NCI-H187 treated with DMSO at 0.1 percent for 48 hours (cell line): ENCODE measurements around the gene IL34.
"Not testable (repeated sequence)": the region's sequence is repeated elsewhere in the genome, so short reads cannot be mapped to it uniquely, and the experiment has no call there.

ENCODE experiments used
- DNase-seq: peaks from one replicate; lab custom pipeline; 2025; lab: John Stamatoyannopoulos, UW

IL34 gene

GRCh38 chr16:70632273-70632672, 14.1 kb upstream of the IL34 start:
- no peak for DNase-seq

- DNase-seq, result not testable (repeated sequence)
Observed at GRCh38 chr16:70633617-70634016, 12.7 kb upstream of the IL34 start.

GRCh38 chr16:70634861-70635260, 11.5 kb upstream of the IL34 start:
- no peak for DNase-seq

- DNase-seq, result no peak
Observed at GRCh38 chr16:70635336-70636016, 10.9 kb upstream of the IL34 start.

- no peak for DNase-seq
Observed at GRCh38 chr16:70638814-70639792, 7.3 kb upstream of the IL34 start.

GRCh38 chr16:70642633-70643032, 3.7 kb upstream of the IL34 start:
- DNase-seq, result no peak

- not testable (repeated sequence) for DNase-seq
Observed at GRCh38 chr16:70643264-70643663, 3.1 kb upstream of the IL34 start.

GRCh38 chr16:70644763-70645597, 1.4 kb upstream of the IL34 start:
- DNase-seq, result no peak

- DNase-seq, result no peak
Observed at GRCh38 chr16:70647441-70648359, 1.3 kb downstream of the IL34 start.

GRCh38 chr16:70648606-70649005, 2.2 kb downstream of the IL34 start:
- no peak for DNase-seq

- DNase-seq, result no peak
Observed at GRCh38 chr16:70649300-70649699, 2.9 kb downstream of the IL34 start.

DNA sequence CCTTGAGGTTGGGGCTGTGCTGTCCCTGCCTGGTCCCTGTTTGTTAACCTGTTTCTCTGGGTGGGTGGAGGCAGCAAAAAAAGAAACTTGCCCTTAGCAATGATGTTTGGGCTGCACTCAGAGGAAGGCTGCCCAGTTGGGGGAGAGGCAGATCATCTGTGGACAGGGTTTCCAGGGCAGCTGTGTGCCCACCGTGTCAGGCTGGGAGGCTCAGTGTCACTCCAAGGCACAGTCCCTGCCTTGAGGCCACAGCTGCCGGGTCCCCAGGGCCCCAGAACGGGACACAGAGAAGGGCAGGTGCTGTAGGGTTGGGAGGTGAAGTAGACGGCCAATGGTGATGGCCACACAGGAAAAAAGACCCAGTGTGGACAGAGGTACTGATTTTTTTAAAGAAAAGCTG, 3.9 kb downstream of the IL34 start:
- no peak for DNase-seq

DNA sequence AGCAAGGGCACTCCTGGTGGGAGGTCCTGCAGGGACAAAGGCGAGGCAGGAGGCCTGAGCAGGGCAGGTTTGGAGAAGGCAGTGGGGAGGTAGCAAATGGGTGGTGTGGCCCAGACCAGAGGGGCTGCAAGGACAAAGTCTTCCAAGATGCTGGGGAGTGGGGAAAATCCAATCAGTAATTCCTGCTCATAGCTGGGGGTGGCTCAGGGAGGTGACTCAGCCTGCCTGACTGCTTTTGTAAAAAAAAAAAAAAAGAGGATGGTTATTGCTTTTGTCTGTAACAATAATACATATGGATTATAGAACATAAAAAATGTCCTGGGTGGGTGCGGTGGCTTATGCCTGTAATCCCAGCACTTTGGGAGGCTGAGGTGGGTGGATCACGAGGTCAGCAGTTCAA, 5.2 kb downstream of the IL34 start:
- no peak for DNase-seq

- no peak for DNase-seq
Observed at GRCh38 chr16:70652322-70652721, 6.0 kb downstream of the IL34 start.

GRCh38 chr16:70653406-70653805, 7.0 kb downstream of the IL34 start:
- no peak for DNase-seq

- peak; percentile 9 for DNase-seq
Observed at GRCh38 chr16:70653809-70654771, 7.7 kb downstream of the IL34 start.

DNA sequence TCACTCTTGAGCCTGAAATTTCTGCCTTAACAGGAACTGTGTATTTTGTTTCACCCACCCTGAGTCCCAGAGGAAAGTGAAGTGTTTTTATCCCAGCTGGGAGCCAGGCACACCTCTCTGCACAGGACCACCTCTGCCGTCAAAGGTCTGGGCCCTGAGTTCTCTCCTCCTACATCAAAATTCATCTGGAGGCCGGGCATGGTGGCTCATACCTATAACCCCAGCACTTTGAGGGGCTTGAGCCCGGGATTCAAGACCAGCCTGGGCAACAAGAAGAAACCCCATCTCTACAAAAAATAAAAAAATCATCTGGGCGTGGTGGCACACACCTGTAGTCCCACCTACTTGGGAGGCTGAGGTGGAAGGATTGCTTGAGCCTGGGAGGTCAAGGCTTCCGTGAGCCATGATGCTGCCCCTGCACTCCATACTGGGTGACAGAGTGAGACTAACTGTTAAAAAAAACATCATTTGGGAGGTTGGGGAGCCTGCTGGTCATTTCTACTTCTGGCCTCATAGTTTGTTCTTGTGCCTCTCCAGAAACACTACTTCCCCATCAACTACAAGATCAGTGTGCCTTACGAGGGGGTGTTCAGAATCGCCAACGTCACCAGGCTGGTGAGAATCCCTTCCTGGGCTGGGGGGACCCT, 9.8 kb downstream of the IL34 start:
- no peak for DNase-seq

DNA sequence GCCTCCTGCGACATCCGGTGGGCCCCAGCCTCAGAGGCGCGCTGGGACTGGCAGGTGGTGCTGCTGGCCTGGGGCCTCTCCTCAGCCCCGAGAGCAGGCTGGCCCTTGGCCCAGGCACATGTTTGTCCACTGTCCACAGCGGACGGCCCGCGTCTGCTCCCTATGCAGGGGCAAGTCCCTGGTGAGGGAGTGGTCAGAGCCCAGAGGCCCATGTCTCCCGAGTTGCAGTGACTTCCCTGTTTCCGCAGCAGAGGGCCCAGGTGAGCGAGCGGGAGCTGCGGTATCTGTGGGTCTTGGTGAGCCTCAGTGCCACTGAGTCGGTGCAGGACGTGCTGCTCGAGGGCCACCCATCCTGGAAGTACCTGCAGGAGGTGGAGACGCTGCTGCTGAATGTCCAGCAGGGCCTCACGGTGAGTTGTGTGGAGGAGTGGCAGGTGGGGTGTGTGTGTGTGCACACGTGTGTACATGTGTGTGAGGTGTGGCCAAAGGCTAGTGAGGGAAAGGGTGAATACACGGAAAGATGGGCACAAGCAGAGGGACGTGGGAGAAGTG, 10.4 kb downstream of the IL34 start:
- DNase-seq, result no peak

DNA sequence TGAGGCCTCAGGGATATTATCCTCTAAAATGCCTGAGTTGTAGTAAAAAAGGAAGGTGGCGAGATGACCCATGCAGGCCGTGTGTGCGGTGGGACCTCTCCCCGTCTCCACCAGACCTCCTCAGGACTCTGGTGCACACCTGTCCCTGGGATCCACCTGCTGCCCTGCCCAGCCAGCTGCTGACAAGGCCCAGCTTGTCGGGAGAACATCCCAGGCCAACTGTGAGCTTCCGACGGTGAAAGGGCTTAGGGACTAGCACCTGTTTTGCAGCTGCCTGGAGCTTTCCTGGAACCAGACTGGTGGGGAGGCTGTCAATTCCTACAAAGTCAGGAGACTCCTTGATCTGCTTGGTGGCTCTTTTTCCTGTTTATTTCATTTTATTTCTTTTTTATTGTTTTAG, 11.6 kb downstream of the IL34 start:
- no peak for DNase-seq
